GM19240 (cell line): Measurements from ENCODE around the gene MEGF11.
A peak's percentile ranks its signal among the peaks of the same experiment; 100 is the strongest.
"Not testable (repeated sequence)": the region's sequence is repeated elsewhere in the genome, so short reads cannot be mapped to it uniquely, and the experiment has no call there.

Source experiments
- DNase-seq: peaks from one replicate; pipeline ENCODE4 v3.0.0; 2011; ENCODE audit warnings: low spot score; ENCODE audit not compliant: insufficient read length

Gene MEGF11

GRCh38 chr15:65901836-65902235 is 351.7 kb downstream of the MEGF11 start:
- DNase-seq: no peak

GRCh38 chr15:65901336-65901735 is 352.2 kb downstream of the MEGF11 start:
- DNase-seq: no peak

DNA sequence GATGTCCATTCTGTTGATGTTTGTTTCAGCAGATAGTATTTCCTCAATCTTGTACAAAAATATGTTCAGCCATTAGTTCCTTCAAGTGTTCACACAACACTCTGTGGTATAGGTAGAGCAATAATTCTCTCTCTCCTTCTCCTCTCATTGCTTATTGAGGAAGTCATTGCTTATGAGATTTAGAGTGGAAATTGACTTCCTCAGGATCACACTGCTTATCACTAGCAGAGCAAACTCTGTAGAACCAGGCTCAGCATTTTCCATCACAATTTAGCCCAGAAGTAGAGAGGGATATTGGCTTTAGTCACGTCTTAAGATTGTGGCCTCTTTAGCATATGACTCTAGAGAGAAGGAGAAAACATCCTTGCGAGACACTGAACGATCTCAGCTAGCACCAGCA is 353.1 kb downstream of the MEGF11 start:
- DNase-seq: no peak

- no peak for DNase-seq
These were observed 357.3 kb downstream of the MEGF11 start for GRCh38 chr15:65896236-65896635.

DNA sequence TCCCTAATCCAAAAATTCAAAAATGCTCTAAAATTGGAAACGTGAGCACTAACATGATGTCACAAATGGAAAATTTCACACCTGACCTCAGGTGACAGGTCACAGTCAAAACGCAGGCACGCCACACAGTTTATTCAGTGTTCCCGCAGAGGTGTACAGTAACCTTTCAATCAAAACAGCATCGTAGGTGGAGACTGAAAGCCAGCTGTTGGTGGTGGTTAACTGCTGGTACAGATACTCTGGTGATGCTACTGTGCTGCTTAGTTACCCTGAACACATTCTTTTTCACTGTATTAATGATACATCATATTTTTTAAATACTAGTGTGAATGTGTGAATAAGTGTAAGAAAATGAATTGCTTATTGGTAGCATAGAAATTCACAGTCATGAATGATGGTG is 360.5 kb downstream of the MEGF11 start:
- DNase-seq: no peak

DNA sequence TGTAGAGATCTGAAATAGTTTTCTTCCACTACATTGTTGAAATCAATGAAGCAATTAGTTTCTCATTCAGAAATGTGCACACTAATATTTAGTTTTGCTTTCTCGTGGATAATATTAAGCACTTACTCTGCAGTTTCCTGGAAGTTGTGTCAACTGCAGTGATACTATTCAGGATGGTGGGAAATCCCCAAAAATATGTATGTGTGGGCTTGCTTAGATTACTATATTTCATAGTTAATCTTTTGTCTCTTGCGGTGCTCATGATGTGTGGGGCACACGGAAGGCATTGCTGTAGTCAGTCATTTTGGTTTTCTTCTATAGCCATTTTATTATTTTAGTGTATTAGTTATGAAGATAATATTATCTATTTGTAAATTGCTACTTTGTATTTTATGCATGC is 364.6 kb downstream of the MEGF11 start:
- DNase-seq: no peak

- no peak for DNase-seq
These were observed 366.0 kb downstream of the MEGF11 start for GRCh38 chr15:65887565-65887964.

GRCh38 chr15:65885668-65886218 is 367.8 kb downstream of the MEGF11 start:
- no peak for DNase-seq

DNA sequence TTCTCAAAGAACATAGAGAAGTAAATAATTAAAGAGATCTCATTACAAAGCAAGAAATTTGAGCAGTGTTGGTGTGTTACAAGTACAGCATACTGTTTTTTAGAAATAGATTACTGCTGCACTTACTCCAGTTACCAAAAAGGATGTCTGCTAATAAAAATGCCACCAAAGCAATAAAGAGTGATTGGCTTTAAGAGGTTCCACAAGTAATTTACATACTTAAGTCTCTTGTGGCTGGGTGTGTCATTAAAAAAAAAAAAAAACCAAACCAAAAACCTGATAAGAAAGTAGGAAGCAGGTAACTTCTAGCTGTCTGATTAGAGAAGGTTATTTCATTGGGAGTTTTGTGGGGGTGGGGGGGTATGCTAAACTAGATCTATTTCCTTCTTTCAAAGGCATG is 369.0 kb downstream of the MEGF11 start:
- DNase-seq: no peak

DNA sequence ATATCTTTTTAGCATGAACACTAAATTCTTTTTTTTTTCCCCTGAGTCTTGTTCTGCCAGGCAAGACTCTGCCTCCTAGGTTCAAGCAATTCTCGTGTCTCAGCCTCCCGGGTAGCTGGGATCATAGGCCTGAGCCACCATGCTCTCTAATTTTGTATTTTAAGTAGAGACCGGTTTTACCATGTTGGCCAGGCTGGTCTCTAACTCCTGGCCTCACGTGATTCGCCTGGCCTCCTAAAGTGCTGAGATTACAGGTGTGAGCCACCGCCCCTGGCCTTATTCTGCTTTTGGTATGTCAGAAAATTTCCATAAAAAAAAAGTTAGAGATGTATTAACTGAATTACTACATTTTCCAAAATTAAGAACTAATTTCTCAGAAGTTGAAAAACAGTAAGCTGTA is 370.0 kb downstream of the MEGF11 start:
- DNase-seq: no peak

- no peak for DNase-seq
These were observed 371.6 kb downstream of the MEGF11 start for GRCh38 chr15:65881766-65882434.

- DNase-seq: no peak
These were observed 375.8 kb downstream of the MEGF11 start for GRCh38 chr15:65877749-65878148.

DNA sequence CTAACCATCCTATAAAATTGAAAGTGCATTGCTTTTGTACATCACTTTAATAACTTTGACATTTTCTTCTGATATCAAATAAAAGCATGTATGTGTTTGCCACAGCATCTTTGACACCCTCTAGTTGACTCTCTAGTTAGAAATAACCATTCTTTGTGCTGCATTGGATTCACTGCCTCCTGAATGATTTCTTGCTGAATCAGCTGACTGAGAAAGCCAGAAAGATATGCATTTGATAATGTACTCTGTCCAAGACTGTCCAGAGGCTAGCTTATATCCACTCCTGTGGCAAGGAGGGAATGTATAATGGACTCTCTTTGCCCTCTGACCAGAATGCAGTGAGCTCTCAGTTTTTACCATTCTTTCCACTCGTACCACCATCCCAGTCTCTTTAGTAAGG is 378.1 kb downstream of the MEGF11 start:
- no peak for DNase-seq

- DNase-seq: no peak
These were observed 380.3 kb downstream of the MEGF11 start for GRCh38 chr15:65873256-65873655.

DNA sequence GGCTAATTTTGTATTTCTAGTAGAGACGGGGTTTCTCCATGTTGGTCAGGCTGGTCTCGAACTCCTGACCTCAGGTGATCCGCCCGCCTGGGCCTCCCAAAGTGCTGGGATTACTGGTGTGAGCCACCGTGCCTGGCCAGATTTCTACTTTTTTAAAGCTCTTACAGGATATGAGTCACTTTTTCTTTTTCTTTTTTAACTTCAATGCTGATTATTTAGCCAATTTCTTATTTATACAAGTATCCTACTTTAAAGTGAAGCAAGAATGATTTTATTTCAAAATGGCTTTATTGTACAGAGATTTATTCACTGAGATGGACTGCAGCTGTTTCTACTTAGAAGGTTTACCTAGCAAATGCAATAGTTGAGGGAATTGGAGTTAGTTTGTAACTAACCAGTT is 381.0 kb downstream of the MEGF11 start:
- DNase-seq: not testable (repeated sequence)

- DNase-seq: not testable (repeated sequence)
These were observed 381.7 kb downstream of the MEGF11 start for GRCh38 chr15:65871886-65872285.

DNA sequence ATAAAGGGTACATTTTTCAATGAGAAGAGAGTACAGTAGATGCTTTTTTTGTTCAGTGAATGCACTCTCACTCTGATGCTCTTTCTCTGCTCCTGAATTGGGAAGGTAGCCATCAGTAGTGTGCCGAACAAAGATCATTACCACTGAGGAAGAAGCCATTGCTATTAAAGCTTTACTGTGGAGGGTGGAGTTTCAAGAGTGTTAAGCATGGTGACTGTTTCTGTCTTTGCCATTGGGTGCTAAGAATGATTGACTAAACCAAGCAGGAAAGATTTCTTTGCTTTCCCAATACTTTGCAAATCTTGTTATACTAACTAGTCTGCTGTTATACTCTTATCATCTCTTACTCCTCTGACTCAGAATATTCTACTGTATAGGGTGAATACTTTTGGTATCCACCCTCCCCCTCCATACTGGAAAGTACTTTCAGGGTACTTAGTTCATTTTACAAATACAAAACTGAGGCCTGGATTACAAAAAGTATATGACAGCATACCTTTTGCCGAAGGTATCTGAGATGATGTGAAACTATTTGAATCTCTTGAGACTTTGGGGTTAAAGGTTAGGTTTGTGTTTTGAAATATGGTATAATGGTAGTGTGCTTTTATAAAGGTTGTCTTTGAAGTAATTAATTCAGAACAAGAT is 382.5 kb downstream of the MEGF11 start:
- no peak for DNase-seq

DNA sequence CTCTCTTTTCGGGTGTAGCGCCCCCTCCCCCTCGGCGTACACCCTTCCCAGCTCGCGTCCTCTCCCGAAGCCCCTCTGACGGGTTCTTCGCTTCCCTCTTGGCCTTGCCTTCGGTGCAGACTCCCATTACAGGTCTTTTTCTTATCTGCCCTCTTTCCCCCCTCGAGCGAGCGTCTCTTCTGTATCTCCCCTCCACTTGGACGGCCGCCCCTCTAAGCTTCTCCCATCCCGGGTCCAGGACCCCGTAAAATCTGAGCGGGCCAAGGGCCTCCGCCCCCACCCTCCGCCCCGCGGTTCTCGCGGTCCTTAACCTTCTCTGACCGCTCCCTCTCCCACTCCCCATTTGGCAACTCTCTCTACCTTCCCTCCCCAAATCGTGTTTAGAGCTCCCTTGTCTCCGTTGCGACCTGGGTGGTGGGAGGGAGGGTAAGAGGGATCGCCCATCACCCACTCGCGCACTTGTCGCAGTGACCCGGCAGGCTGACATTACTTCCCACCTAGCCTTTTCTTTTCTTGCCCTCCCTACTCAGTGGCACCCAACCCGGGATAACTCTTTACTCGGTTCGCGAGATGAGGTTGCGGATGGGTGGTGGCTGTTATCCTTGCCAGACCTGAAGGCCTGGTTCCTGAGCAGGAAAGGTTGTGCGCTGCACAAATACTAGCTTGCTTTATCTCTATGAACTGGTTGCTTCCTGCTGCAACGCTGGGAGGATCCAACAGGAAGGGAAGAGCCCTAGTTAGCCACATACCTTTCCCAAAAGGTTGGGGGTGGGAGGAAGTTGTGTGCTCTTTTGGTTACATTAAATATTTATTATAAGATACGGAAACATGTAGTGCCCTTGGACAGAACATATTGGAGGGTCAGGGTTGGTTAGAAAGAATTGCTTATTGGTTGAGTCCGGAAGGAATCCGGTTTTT is 383.3 kb downstream of the MEGF11 start:
- no peak for DNase-seq

DNA sequence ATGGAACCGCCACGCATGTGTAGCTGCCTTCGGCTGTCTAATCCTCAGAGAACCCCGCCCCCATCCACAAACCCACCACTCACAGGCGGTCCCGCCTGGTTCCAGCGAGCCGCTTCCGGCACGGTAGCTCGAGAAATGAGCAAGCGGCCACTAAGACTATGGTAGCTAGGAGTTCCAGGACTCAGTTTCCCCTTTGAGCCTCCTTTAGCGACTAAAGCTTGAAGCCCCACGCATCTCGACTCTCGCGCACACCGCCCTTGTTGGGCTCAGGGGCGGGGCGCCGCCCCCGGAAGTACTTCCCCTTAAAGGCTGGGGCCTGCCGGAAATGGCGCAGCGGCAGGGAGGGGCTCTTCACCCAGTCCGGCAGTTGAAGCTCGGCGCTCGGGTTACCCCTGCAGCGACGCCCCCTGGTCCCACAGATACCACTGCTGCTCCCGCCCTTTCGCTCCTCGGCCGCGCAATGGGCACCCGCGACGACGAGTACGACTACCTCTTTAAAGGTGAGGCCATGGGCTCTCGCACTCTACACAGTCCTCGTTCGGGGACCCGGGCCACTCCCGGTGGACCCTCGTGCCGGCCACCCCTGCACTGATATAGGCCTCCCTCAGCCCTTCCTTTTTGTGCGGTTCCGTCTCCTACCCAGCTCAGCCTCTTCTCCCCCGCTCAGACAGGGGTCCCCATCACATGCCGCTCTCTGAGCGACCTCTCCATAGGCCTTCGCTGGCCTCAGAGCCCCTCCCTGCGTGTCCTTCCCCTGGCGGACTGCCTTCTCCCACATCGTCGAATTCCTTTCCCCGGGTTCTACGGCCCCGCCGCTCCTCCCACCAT is 384.2 kb downstream of the MEGF11 start, which contains the start of gene RAB11A:
Gene RAB11A, plus strand, starts transcription at position 366 of the 828 bp plus-strand sequence. Its CDS starts 95 bp downstream, at position 461.
- DNase-seq: peak; percentile 75

- no peak for DNase-seq
These were observed 384.9 kb downstream of the MEGF11 start for GRCh38 chr15:65868546-65869125.
